DND-41 (cell line): ENCODE results near the gene MICAL3.

Experiments
- EZH2 ChIP-seq: IDR thresholded peaks from 3 replicates; pipeline ENCODE4 v1.6.1; 2012; ENCODE audit warnings: borderline replicate concordance, low read depth, mild to moderate bottlenecking, moderate library complexity, low read length, inconsistent platforms; ENCODE audit not compliant: severe bottlenecking
- TF ChIP-seq, protein P1 (sequence below): IDR thresholded peaks from 2 replicates; pipeline ENCODE4 v1.5.1; 2012; ENCODE audit warnings: borderline replicate concordance, low read length, moderate library complexity, mild to moderate bottlenecking; ENCODE audit not compliant: poor library complexity, severe bottlenecking; ENCODE audit errors: extremely low read depth

DNA sequence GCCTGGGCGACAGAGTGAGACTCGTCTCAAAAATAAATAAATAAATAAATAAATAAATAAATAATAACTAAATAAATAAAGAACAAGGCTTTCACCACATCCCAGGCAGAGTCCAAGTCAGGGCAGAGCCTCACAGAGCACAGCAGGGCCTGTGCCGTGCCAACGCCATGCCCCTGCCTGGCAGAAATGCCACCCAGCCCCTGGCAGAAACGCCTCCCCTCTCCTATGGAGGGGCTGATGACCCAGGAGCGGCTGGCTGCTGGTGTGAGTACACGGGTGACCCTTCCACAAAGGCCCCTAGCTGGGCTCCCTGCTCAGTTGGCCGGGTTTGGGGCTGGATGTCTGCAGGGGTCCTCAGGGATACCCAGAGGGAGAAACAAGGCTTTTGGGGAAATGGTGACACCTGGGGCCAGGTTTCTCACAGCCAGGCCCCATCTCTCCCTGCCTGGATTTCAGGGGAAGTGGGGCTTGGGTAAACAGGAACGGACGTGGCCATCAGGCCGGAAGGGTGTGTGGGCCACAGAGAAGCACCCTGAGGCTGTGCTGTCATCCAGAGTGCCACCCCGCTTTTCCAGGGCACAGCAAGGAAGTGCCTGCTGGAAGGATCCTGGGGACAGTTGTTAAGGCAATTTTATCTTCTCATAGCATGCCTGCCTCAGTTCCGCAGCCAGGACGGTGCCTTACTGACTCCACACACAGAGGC, 255.2 kb downstream of the MICAL3 start:
- TF ChIP-seq, protein P1, sequence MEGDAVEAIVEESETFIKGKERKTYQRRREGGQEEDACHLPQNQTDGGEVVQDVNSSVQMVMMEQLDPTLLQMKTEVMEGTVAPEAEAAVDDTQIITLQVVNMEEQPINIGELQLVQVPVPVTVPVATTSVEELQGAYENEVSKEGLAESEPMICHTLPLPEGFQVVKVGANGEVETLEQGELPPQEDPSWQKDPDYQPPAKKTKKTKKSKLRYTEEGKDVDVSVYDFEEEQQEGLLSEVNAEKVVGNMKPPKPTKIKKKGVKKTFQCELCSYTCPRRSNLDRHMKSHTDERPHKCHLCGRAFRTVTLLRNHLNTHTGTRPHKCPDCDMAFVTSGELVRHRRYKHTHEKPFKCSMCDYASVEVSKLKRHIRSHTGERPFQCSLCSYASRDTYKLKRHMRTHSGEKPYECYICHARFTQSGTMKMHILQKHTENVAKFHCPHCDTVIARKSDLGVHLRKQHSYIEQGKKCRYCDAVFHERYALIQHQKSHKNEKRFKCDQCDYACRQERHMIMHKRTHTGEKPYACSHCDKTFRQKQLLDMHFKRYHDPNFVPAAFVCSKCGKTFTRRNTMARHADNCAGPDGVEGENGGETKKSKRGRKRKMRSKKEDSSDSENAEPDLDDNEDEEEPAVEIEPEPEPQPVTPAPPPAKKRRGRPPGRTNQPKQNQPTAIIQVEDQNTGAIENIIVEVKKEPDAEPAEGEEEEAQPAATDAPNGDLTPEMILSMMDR = no peak
- TF ChIP-seq EZH2 = no peak
